SU-DHL-6 (cell line): Measurements from ENCODE around the gene HECTD1.
"Not testable (repeated sequence)": the region's sequence is repeated elsewhere in the genome, so short reads cannot be mapped to it uniquely, and the experiment has no call there.

ENCODE experiments used
- H2AFZ ChIP-seq: fragments of 200-600 bp; sonication (generic); 2 replicates; pipeline ENCODE4 v1.6.1; 2014; ENCODE audit warnings: low read depth, mild to moderate bottlenecking, moderate library complexity, mixed read lengths, antibody characterized with exemption, low read length; ENCODE audit not compliant: severe bottlenecking
- H3F3A ChIP-seq: fragments of 200-600 bp; shearing (Covaris generic); 2 replicates; pipeline ENCODE4 v1.6.0; 2016; ENCODE audit warnings: antibody characterized with exemption, mild to moderate bottlenecking; ENCODE audit not compliant: insufficient read depth
- H3K27ac ChIP-seq: fragments of 200-600 bp; sonication (generic); 2 replicates; pipeline ENCODE4 v1.5.1; 2016; ENCODE audit warnings: low read depth, mild to moderate bottlenecking, low read length, moderate library complexity, mixed read lengths
- H3K27me3 ChIP-seq: fragments of 200-600 bp; sonication (generic), shearing (Covaris generic); 2 replicates; pipeline ENCODE4 v1.6.0; 2014; ENCODE audit warnings: mild to moderate bottlenecking, low read length
- H3K36me3 ChIP-seq: fragments of 200-600 bp; sonication (generic); 2 replicates; pipeline ENCODE4 v1.6.1; 2014; ENCODE audit warnings: mild to moderate bottlenecking, low read length, mixed read lengths
- H3K4me2 ChIP-seq: fragments of 300-600, 200-600 bp; shearing (Covaris generic), sonication (generic); 2 replicates; pipeline ENCODE4 v1.6.0; 2014; ENCODE audit warnings: low read length, low read depth, mild to moderate bottlenecking; ENCODE audit not compliant: poor library complexity, severe bottlenecking
- H3K4me3 ChIP-seq: fragments of 200-600 bp; sonication (generic); 2 replicates; pipeline ENCODE4 v1.5.1; 2014; ENCODE audit warnings: antibody characterized with exemption, low read length, mild to moderate bottlenecking, mixed read lengths; ENCODE audit not compliant: insufficient read depth, poor library complexity, severe bottlenecking
- H3K79me2 ChIP-seq: fragments of 200-600 bp; sonication (generic); 2 replicates; pipeline ENCODE4 v1.6.1; 2014; ENCODE audit warnings: mild to moderate bottlenecking, low read length, moderate library complexity; ENCODE audit not compliant: insufficient read depth
- H3K9ac ChIP-seq: fragments of 200-600 bp; sonication (generic); 2 replicates; pipeline ENCODE4 v1.7.0; 2014; ENCODE audit warnings: mild to moderate bottlenecking, low read length
- H3K9me2 ChIP-seq: fragments of 200-600 bp; sonication (generic); replicated peaks from 2 replicates; pipeline ENCODE4 v1.6.1; 2014; ENCODE audit warnings: low read length; ENCODE audit not compliant: insufficient read depth
- H3K9me3 ChIP-seq: fragments of 200-600 bp; sonication (generic); 2 replicates; pipeline ENCODE4 v1.6.1; 2014; ENCODE audit warnings: low read length, mixed read lengths; ENCODE audit not compliant: insufficient read depth
- H4K20me1 ChIP-seq: fragments of 200-600 bp; sonication (generic); 2 replicates; pipeline ENCODE4 v1.6.1; 2014; ENCODE audit warnings: low read depth, mild to moderate bottlenecking, antibody characterized with exemption, low read length, moderate library complexity, mixed read lengths
- CTCF ChIP-seq: fragments of 200-600 bp; sonication (generic); IDR thresholded peaks from one replicate; pipeline ENCODE4 v1.5.1; 2017; ENCODE audit warnings: antibody characterized with exemption, mild to moderate bottlenecking, low read length, moderate library complexity; ENCODE audit not compliant: insufficient read depth, poor library complexity, severe bottlenecking
- EZH2phosphoT487 ChIP-seq: fragments of 200-600 bp; sonication (generic), shearing (Covaris generic); conservative IDR thresholded peaks from 2 replicates; pipeline ENCODE4 v1.6.1; 2018; ENCODE audit warnings: mild to moderate bottlenecking, antibody characterized with exemption, low read length, moderate library complexity, mixed read lengths

The HECTD1 gene

DNA sequence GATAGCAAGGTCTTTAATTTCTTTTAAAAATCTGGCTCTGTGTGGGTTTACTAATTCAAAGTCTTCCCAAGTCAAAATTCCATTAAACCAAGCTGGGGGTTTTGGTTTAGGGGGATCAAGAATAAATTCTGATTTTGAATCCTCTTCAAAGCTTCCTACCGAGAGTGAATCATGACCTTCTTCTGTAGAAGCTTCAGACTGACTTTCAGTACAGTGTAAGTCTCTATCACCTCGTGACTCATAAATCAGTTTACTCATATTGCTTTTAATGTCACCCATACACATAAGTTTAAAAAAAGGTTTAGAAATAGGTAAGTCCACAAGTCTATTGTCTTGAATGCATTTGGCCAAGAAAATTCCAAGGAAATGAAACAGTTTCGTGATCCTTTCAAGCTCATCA lies 100.8 kb downstream of the HECTD1 start:
- no peak overlapping the region for H3K4me2 ChIP-seq
- no peaks in the 10 kb centered on the region for H4K20me1 ChIP-seq
- no peaks in the 10 kb centered on the region for H3K9me2 ChIP-seq
- H3F3A ChIP-seq, result 0 out of 2 replicates have a peak, but pooled peaks cover 4% of the 10 kb centered on the region
- TF ChIP-seq EZH2phosphoT487 (no peak), CTCF (no peak)
- H3K27ac ChIP-seq, result no peak overlapping the region
- no peaks in the 10 kb centered on the region for H3K9me3 ChIP-seq
- H3K27me3 ChIP-seq, result no peaks in the 10 kb centered on the region
- no peak overlapping the region for H3K4me3 ChIP-seq
- no peaks in the 10 kb centered on the region for H3K79me2 ChIP-seq
- H3K9ac ChIP-seq, result no peak overlapping the region
- H2AFZ ChIP-seq, result no peak overlapping the region
- peaks cover 57% of the 10 kb centered on the region for H3K36me3 ChIP-seq

DNA sequence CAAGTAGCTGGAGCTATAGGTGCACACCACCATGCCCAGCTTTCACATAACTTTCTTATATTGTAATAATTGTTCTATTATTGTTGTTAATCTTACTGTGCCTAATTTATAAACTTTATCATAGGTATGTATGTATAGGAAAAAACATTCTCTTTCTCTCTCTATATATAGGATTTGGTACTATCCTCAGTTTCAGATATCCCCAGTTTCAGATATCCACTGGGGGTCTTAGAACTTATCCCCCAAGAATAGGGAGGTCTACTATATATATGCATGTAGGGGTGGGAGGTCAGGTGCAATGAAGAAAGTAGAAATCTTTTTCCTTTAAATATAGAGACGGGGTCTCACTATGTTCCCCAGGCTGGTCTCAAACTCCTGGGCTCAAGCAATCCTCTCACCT lies 110.5 kb downstream of the HECTD1 start:
- no peak overlapping the region for H3K9ac ChIP-seq
- H3K36me3 ChIP-seq, result peaks cover 26% of the 10 kb centered on the region; the same call in 1 of the 2 replicates
- peaks cover under 1% of the 10 kb centered on the region; the same call in 1 of the 2 replicates for H3F3A ChIP-seq
- H3K9me2 ChIP-seq, result no peaks in the 10 kb centered on the region
- H2AFZ ChIP-seq, result no peak overlapping the region
- no peak overlapping the region for H3K4me2 ChIP-seq
- H3K27ac ChIP-seq, result no peak overlapping the region
- no peaks in the 10 kb centered on the region for H4K20me1 ChIP-seq
- H3K27me3 ChIP-seq, result no peaks in the 10 kb centered on the region
- TF ChIP-seq EZH2phosphoT487 (no peak), CTCF (no peak)
- H3K9me3 ChIP-seq, result no peaks in the 10 kb centered on the region
- no peaks in the 10 kb centered on the region for H3K79me2 ChIP-seq
- H3K4me3 ChIP-seq, result no peak overlapping the region

DNA sequence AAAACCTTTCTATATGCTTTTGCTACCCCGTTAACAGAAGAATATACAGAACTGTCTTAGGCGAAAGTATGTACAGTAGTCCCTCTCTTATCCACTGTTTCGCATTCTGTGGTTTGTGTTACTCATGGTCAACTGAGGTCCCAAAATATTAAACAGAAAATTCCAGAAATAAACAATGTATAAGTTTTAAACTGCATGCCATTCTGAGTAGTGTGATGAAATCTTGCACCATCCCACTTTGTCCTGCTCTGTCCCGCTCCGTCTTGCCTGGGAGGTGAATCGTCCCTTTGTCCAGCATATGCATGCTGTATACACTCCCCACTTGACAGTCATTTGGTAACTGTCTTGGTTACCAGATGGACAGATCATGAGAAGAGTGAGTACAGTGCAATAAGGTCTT lies 111.3 kb downstream of the HECTD1 start:
- H4K20me1 ChIP-seq, result no peaks in the 10 kb centered on the region
- no peak overlapping the region for H3K9ac ChIP-seq
- no peak overlapping the region for H3K4me3 ChIP-seq
- no peaks in the 10 kb centered on the region for H3K27me3 ChIP-seq
- H3F3A ChIP-seq, result peaks cover 9% of the 10 kb centered on the region; the same call in 1 of the 2 replicates
- no peaks in the 10 kb centered on the region for H3K79me2 ChIP-seq
- H3K36me3 ChIP-seq, result peaks cover 20% of the 10 kb centered on the region; the same call in 1 of the 2 replicates
- H2AFZ ChIP-seq, result no peak overlapping the region
- no peak for TF ChIP-seq EZH2phosphoT487
- no peak for TF ChIP-seq CTCF
- no peaks in the 10 kb centered on the region for H3K9me2 ChIP-seq
- H3K9me3 ChIP-seq, result no peaks in the 10 kb centered on the region
- H3K27ac ChIP-seq, result no peak overlapping the region
- H3K4me2 ChIP-seq, result no peak overlapping the region

GRCh38 chr14:31095817-31096216 lies 111.8 kb downstream of the HECTD1 start:
- H3F3A ChIP-seq, H2AFZ ChIP-seq, H4K20me1 ChIP-seq, H3K27me3 ChIP-seq, H3K4me2 ChIP-seq, H3K9me2 ChIP-seq, H3K27ac ChIP-seq, H3K9ac ChIP-seq, H3K4me3 ChIP-seq, H3K9me3 ChIP-seq, H3K79me2 ChIP-seq: not testable (repeated sequence)
- peaks cover 15% of the 10 kb centered on the region; the same call in 1 of the 2 replicates for H3K36me3 ChIP-seq

DNA sequence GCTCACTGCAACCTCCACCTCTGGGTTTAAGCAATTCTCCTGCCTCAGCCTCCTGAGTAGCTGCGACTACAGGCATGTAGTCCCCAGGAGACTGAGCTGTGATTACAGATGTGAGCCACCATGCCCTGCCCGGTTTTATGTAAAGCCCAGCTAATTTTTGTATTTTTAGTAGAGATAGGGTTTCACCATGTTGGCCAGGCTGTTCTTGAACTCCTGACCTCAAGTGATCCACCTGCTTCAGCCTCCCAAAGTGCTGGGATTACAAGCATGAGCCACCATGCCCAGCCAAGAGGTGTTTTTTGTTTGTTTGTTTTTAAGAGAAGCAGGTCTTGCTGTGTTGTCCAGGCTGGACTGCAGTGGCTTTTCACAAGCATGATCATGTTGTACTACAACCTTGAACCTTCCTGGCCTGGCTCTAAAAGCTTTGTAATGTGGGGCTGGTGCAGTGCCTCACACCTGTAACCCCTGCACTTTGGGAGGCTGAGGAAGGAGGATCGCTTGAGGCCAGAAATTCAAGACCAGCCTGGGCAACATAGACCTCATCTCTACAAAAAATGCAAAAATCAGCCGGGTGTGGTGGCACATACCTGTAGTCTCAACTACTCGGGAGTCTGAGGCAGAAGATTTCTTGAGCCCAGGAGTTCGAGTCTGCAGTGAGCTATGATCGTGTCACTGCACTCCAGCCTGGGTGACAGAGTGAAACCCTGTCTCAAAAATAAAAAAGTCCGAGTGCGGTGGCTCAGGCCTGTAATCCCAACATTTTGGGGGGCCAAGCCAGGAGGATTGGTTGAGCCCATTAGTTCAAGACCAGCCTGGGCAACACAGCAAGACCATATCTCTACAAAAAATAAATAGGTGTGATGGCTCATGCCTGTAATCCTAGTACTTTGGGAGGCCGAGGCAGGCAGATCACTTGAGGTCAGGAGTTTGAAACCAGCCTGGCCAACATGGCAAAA lies 113.4 kb downstream of the HECTD1 start:
- not testable (repeated sequence) for H3F3A ChIP-seq, H3K9me2 ChIP-seq, H3K4me3 ChIP-seq, H3K9ac ChIP-seq, H3K27ac ChIP-seq, H2AFZ ChIP-seq, H3K79me2 ChIP-seq, H3K36me3 ChIP-seq, H4K20me1 ChIP-seq, H3K9me3 ChIP-seq, H3K27me3 ChIP-seq, H3K4me2 ChIP-seq
